HCT116 (cell line): ENCODE data around the gene TBATA. TPM values are rescaled to one million over a fixed set of nuclear protein-coding genes. Genes with fewer than 3 reads are reported as not detected.

Experiments
- ATAC-seq: fragments of 200-7000 bp; cut with Tn5 transposase; 2 replicates; pipeline ENCODE4 v1.9.1; 2020; ENCODE audit warnings: mild to moderate bottlenecking, moderate library complexity
- BruUV-seq: library from RNA; stranded (reverse); fragments of 400-500 nt; replicated peaks from 2 replicates; lab custom pipeline; 2021; lab: Mats Ljungman, UMichigan
- CTCF ChIA-PET: fragments of 300-600 bp; sonication (Branson Sonifier 250); formaldehyde crosslinking; loops from one replicate; lab custom pipeline; 2021; ENCODE audit warnings: antibody characterized with exemption; lab: Charles Lee
- POLR2A ChIA-PET: fragments of 300-600, 350-600 bp; sonication (Branson Sonifier 250); formaldehyde crosslinking; loops from one replicate; lab custom pipeline; 2021; ENCODE audit warnings: antibody characterized with exemption; lab: Charles Lee
- RAD21 ChIA-PET, 2 experiments: fragments of 300-600 bp; sonication (Branson Sonifier 250); formaldehyde crosslinking; loops; one replicate each; lab custom pipeline; 2023; ENCODE audit warnings: low total read pairs in 2 of 2; ENCODE audit not compliant: uncharacterized antibody in 2 of 2, unreplicated experiment in 2 of 2, low non-redundant PET in 1 of 2; lab: Charles Lee
- DNase-seq: peaks from one replicate; pipeline ENCODE4 v3.0.0-alpha.2; 2010; ENCODE audit warnings: low read depth, low spot score
- H2AFZ ChIP-seq: fragments of 200-600 bp; shearing (Covaris generic), sonication (generic); 2 replicates; pipeline ENCODE4 v1.6.1; 2017; ENCODE audit warnings: low read depth, mixed run types, mixed read lengths, antibody characterized with exemption, low read length; ENCODE audit not compliant: poor library complexity, severe bottlenecking
- H3K27ac ChIP-seq: 2 replicates; pipeline ENCODE4 v1.5.1; 2012; ENCODE audit warnings: low read depth, low read length
- H3K27me3 ChIP-seq: fragments of 200-600 bp; sonication (generic); 2 replicates; pipeline ENCODE4 v1.6.1; 2016; ENCODE audit warnings: mixed run types, low read length, mixed read lengths; ENCODE audit not compliant: insufficient read depth
- H3K36me3 ChIP-seq, 2 experiments: fragments of 200-500 bp in 1 of 2; fragments of 200-600 bp in 1 of 2; sonication (Bioruptor generic) in 1 of 2; sonication (generic) in 1 of 2; 2 replicates each; pipeline versions ENCODE4 v1.5.1 to v1.6.1; 2014 to 2016; ENCODE audit warnings: low read length in 2 of 2, inconsistent platforms in 1 of 2, mixed read lengths in 1 of 2, mixed run types in 1 of 2; ENCODE audit not compliant: insufficient read depth in 2 of 2, control insufficient read depth in 1 of 2
- H3K4me1 ChIP-seq, 2 experiments: fragments of 200-600 bp in 1 of 2; sonication (generic) in 1 of 2; 2 replicates each; pipeline versions ENCODE4 v1.5.1 to v1.6.1; 2012 to 2017; ENCODE audit warnings: low read length in 2 of 2, inconsistent platforms in 1 of 2, mild to moderate bottlenecking in 1 of 2, mixed read lengths in 1 of 2, mixed run types in 1 of 2, moderate library complexity in 1 of 2; ENCODE audit not compliant: insufficient read depth in 2 of 2, control insufficient read depth in 1 of 2
- H3K4me2 ChIP-seq: fragments of 200-600 bp; sonication (generic); 2 replicates; pipeline ENCODE4 v1.6.1; 2017; ENCODE audit warnings: mixed run types, low read length, mixed read lengths
- H3K4me3 ChIP-seq, 2 experiments: fragments of 200-600 bp in 1 of 2; sonication (generic) in 1 of 2; replicated peaks in 1 of 2; 2 replicates each; pipeline ENCODE4 v1.5.1; 2011 to 2016; ENCODE audit warnings: low read length in 2 of 2, control low read depth in 1 of 2, low read depth in 1 of 2, mild to moderate bottlenecking in 1 of 2, mixed read lengths in 1 of 2, mixed run types in 1 of 2
- H3K79me2 ChIP-seq: fragments of 200-600 bp; sonication (generic); 2 replicates; pipeline ENCODE4 v1.6.1; 2017; ENCODE audit warnings: mild to moderate bottlenecking, mixed run types, low read length, moderate library complexity, mixed read lengths; ENCODE audit not compliant: insufficient read depth
- H3K9ac ChIP-seq: fragments of 200-600 bp; sonication (generic); 2 replicates; pipeline ENCODE4 v1.6.1; 2016; ENCODE audit warnings: low read length, mixed read lengths
- H3K9me2 ChIP-seq: fragments of 200-600 bp; sonication (generic), shearing (Covaris generic); 2 replicates; pipeline ENCODE4 v1.6.1; 2017; ENCODE audit warnings: mixed run types, mild to moderate bottlenecking, moderate library complexity; ENCODE audit not compliant: insufficient read depth
- H3K9me3 ChIP-seq, 2 experiments: fragments of 200-500 bp in 1 of 2; fragments of 200-600 bp in 1 of 2; sonication (Bioruptor generic) in 1 of 2; sonication (generic) in 1 of 2; 2 replicates each; pipeline ENCODE4 v1.6.1; 2014 to 2017; ENCODE audit warnings: low read length in 2 of 2, mixed read lengths in 2 of 2, inconsistent platforms in 1 of 2, low read depth in 1 of 2, mild to moderate bottlenecking in 1 of 2, mixed run types in 1 of 2, moderate library complexity in 1 of 2; ENCODE audit not compliant: control insufficient read depth in 1 of 2, insufficient read depth in 1 of 2
- H4K20me1 ChIP-seq: fragments of 200-600 bp; sonication (generic), shearing (Covaris generic); 2 replicates; pipeline ENCODE4 v1.6.1; 2017; ENCODE audit warnings: mixed run types, mild to moderate bottlenecking, moderate library complexity; ENCODE audit not compliant: insufficient read depth
- CEBPB ChIP-seq: IDR thresholded peaks from 2 replicates; pipeline ENCODE4 v1.6.1; 2012; ENCODE audit warnings: low read depth
- ELF1 ChIP-seq: IDR thresholded peaks from 2 replicates; pipeline ENCODE4 v1.6.1; 2012; ENCODE audit warnings: low read depth, borderline replicate concordance
- FOSL1 ChIP-seq: IDR thresholded peaks from 2 replicates; pipeline ENCODE4 v1.6.1; 2012; ENCODE audit warnings: low read depth
- JUND ChIP-seq: IDR thresholded peaks from 2 replicates; pipeline ENCODE4 v1.6.1; 2012
- POLR2A ChIP-seq: IDR thresholded peaks from 2 replicates; pipeline ENCODE4 v1.7.0; 2011; ENCODE audit warnings: borderline replicate concordance; ENCODE audit not compliant: insufficient read depth, insufficient read length; ENCODE audit errors: extremely low read depth
- RAD21 ChIP-seq: IDR thresholded peaks from 2 replicates; pipeline ENCODE4 v1.6.1; 2012; ENCODE audit warnings: low read depth, mild to moderate bottlenecking
- SP1 ChIP-seq: IDR thresholded peaks from 2 replicates; pipeline ENCODE4 v1.6.1; 2012; ENCODE audit warnings: low read depth
- SRF ChIP-seq: IDR thresholded peaks from 2 replicates; pipeline ENCODE4 v1.6.1; 2012; ENCODE audit warnings: low read depth
- YY1 ChIP-seq: IDR thresholded peaks from 2 replicates; pipeline ENCODE4 v1.6.1; 2011; ENCODE audit warnings: low read length, low read depth, moderate library complexity, mild to moderate bottlenecking; ENCODE audit not compliant: insufficient replicate concordance; ENCODE audit errors: extremely low read depth
- ZFX ChIP-seq: fragments of 450-650 bp; IDR thresholded peaks from 2 replicates; pipeline ENCODE4 v1.6.1; 2017
- intact Hi-C: fragments of 100-400 bp; cut with micrococcal nuclease; formaldehyde crosslinking; loops from 2 replicates; pipeline ENCODE4 v1.10.0; 2022
- total RNA-seq: library from RNA; stranded (reverse); gene quantifications from one replicate; pipeline ENCODE4 v1.2.1, GENCODE V29; 2021; ENCODE audit not compliant: unreplicated experiment
- TF ChIP-seq, protein P1 (sequence below): IDR thresholded peaks from 2 replicates; pipeline ENCODE4 v1.6.1; 2011; ENCODE audit warnings: mild to moderate bottlenecking, low read length, moderate library complexity; ENCODE audit not compliant: insufficient replicate concordance; ENCODE audit errors: extremely low read depth
- TF ChIP-seq, protein P2 (sequence below), 3 experiments: fragments of 200-600 bp in 1 of 3; sonication (generic) in 1 of 3; IDR thresholded peaks in 2 of 3; conservative IDR thresholded peaks in 1 of 3; 2 replicates each; pipeline ENCODE4 v1.5.1; 2012 to 2017; ENCODE audit warnings: low read depth in 2 of 3, low read length in 2 of 3, antibody characterized with exemption in 1 of 3, borderline replicate concordance in 1 of 3, control low read depth in 1 of 3, mild to moderate bottlenecking in 1 of 3, mixed read lengths in 1 of 3, mixed run types in 1 of 3, moderate library complexity in 1 of 3; ENCODE audit not compliant: insufficient read depth in 1 of 3

TBATA gene
- total RNA-seq, 1 experiment from 2014 or later, result not detected

DNA sequence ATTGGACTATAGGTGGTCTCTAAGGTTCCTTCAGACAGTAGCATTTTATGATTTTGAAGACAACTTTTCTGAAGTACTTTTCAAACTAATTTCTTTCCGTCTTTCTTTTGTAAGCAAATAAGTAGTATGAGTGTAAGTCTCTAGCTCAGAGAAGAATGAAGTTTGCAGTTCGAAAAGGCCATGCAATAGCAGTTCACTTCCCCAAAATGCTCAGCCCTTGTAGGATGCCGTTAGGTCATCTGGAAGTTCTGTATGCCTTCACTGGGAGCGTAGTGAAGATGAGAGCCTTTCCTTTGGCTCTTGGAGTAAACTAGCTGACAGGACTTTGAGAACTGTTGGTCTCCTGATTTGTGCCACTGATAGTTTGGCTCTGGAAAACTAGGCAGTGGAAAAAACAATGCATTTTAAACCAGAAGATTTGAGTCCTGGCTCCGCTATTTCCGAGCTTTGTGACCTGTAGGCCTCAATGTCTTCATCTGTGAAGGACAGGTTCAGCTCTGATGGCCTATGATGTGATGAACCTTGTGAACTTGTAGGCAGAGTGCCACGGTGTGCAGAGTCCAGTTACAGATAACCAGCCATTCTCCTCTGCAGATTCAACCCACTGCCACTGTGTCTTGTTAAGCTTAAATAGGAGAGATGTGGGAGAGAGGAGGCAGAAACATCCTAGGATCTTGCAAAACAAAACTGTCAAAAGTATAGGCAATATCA is 49.4 kb upstream of the TBATA start:
- intact Hi-C loops, result no loop called here
- CTCF ChIA-PET, result no interaction called here
- no TSS peak for BruUV-seq

More for the DNA sequence above, 49.4 kb upstream of the TBATA start:
- Histone ChIP-seq H3K9me3 (no peaks in the 10 kb centered on the region), H3K36me3 (peaks cover 0 to 12% of the 10 kb centered on the region in 2 experiments; a peak in 3 of 4 replicates), H3K9me2 (no peaks in the 10 kb centered on the region), H2AFZ (no peak overlapping the region), H3K27me3 (no peaks in the 10 kb centered on the region), H3K4me1 (peaks cover 0 to 18% of the 10 kb centered on the region in 2 experiments; a peak in 2 of 4 replicates), H4K20me1 (peaks cover 5% of the 10 kb centered on the region; the same call in 1 of the 2 replicates)
- RAD21 ChIA-PET, result no interaction called here
- ATAC-seq, result no peak
- TF ChIP-seq YY1, result no peak
- TF ChIP-seq POLR2A, result no peak
- TF ChIP-seq, protein P1, sequence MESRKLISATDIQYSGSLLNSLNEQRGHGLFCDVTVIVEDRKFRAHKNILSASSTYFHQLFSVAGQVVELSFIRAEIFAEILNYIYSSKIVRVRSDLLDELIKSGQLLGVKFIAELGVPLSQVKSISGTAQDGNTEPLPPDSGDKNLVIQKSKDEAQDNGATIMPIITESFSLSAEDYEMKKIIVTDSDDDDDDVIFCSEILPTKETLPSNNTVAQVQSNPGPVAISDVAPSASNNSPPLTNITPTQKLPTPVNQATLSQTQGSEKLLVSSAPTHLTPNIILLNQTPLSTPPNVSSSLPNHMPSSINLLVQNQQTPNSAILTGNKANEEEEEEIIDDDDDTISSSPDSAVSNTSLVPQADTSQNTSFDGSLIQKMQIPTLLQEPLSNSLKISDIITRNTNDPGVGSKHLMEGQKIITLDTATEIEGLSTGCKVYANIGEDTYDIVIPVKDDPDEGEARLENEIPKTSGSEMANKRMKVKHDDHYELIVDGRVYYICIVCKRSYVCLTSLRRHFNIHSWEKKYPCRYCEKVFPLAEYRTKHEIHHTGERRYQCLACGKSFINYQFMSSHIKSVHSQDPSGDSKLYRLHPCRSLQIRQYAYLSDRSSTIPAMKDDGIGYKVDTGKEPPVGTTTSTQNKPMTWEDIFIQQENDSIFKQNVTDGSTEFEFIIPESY, result no peak
- no peak for TF ChIP-seq RAD21
- TF ChIP-seq SP1, result no peak
- no peak for TF ChIP-seq FOSL1
- TF ChIP-seq ELF1, result no peak
- no peak for TF ChIP-seq SRF
- no peak for TF ChIP-seq JUND
- no peak for TF ChIP-seq ZFX
- TF ChIP-seq CEBPB, result no peak
- TF ChIP-seq, protein P2, sequence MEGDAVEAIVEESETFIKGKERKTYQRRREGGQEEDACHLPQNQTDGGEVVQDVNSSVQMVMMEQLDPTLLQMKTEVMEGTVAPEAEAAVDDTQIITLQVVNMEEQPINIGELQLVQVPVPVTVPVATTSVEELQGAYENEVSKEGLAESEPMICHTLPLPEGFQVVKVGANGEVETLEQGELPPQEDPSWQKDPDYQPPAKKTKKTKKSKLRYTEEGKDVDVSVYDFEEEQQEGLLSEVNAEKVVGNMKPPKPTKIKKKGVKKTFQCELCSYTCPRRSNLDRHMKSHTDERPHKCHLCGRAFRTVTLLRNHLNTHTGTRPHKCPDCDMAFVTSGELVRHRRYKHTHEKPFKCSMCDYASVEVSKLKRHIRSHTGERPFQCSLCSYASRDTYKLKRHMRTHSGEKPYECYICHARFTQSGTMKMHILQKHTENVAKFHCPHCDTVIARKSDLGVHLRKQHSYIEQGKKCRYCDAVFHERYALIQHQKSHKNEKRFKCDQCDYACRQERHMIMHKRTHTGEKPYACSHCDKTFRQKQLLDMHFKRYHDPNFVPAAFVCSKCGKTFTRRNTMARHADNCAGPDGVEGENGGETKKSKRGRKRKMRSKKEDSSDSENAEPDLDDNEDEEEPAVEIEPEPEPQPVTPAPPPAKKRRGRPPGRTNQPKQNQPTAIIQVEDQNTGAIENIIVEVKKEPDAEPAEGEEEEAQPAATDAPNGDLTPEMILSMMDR (IDR thresholded peaks at IDR 0.05 in 2 of 3, conservative IDR thresholded peaks at IDR 0.05 in 1 of 3; ENCODE audit: borderline replicate concordance in 1 of 3, insufficient read depth in 1 of 3, low read depth in 2 of 3, low read length in 2 of 3), result no peak
- TF ChIP-seq, all 23 proteins: peak for 0
- Histone ChIP-seq H3K9ac (no peak overlapping the region), H3K27ac (no peak overlapping the region), H3K79me2 (peaks cover 66% of the 10 kb centered on the region), H3K4me2 (no peak overlapping the region), H3K4me3 (no peak overlapping the region)
- POLR2A ChIA-PET, result interaction anchor here (0.5 kb wide), 1 partner anchor 16 kb away, joined by 3 read pairs; no protein-coding TSS in a partner anchor
- no peak for DNase-seq
